H1 (cell line): Measurements from ENCODE around the gene TRABD2B. TPM values are rescaled to one million over a fixed set of nuclear protein-coding genes. Genes with fewer than 3 reads are reported as not detected.

ENCODE experiments used
- CTCF ChIA-PET: fragments of 300-600 bp; sonication (Branson Sonifier 250); formaldehyde crosslinking; loops from one replicate; lab custom pipeline; 2021; ENCODE audit not compliant: partially characterized antibody; lab: Charles Lee
- POLR2A ChIA-PET: fragments of 300-600 bp; sonication (Branson Sonifier 250); formaldehyde crosslinking; loops from one replicate; lab custom pipeline; 2021; ENCODE audit warnings: inconsistent platforms; ENCODE audit not compliant: partially characterized antibody; lab: Charles Lee
- DNase-seq, 2 experiments: peaks; one replicate each; pipeline versions ENCODE4 v3.0.0 to v3.0.0-alpha.2; 2010 to 2022; ENCODE audit warnings: low spot score in 2 of 2, low read depth in 1 of 2, mixed read lengths in 1 of 2
- FAIRE-seq: peaks from 2 replicates; lab custom pipeline; 2011; peaks lifted over from hg19 to GRCh38; lab: Jason Lieb, UNC
- H2AFZ ChIP-seq: 2 replicates; pipeline ENCODE4 v1.8.1; 2012; ENCODE audit warnings: low read length, inconsistent platforms
- H2AK5ac ChIP-seq: 2 replicates; pipeline ENCODE4 v1.6.1; 2013; ENCODE audit warnings: low read depth, low read length
- H2BK120ac ChIP-seq: replicated peaks from 2 replicates; pipeline ENCODE3; 2013; ENCODE audit warnings: low read depth, low read length, inconsistent platforms
- H2BK12ac ChIP-seq: 2 replicates; pipeline ENCODE4 v1.6.1; 2013; ENCODE audit warnings: low read depth, low read length
- H2BK15ac ChIP-seq: 2 replicates; pipeline ENCODE4 v1.6.1; 2013; ENCODE audit warnings: low read length
- H2BK20ac ChIP-seq: 2 replicates; pipeline ENCODE4 v1.6.1; 2013; ENCODE audit warnings: low read length
- H2BK5ac ChIP-seq: 2 replicates; pipeline ENCODE4 v1.6.1; 2013; ENCODE audit warnings: low read depth, low read length
- H3K14ac ChIP-seq: 2 replicates; pipeline ENCODE4 v1.6.1; 2013; ENCODE audit warnings: inconsistent platforms; ENCODE audit not compliant: insufficient read length
- H3K18ac ChIP-seq: 2 replicates; pipeline ENCODE4 v1.6.1; 2013; ENCODE audit warnings: low read length; ENCODE audit errors: extremely low read depth
- H3K23ac ChIP-seq: 2 replicates; pipeline ENCODE4 v1.6.1; 2013; ENCODE audit warnings: inconsistent platforms; ENCODE audit not compliant: insufficient read length
- H3K23me2 ChIP-seq: 2 replicates; pipeline ENCODE4 v1.6.1; 2013; ENCODE audit warnings: low read depth, low read length
- H3K27ac ChIP-seq: 2 replicates; pipeline ENCODE4 v1.6.1; 2011; ENCODE audit warnings: low read depth, low read length, inconsistent platforms
- H3K27me3 ChIP-seq, 4 experiments: replicated peaks in 1 of 4; 1 replicate in 1 of 4; 2 replicates in 3 of 4; pipeline versions ENCODE4 v1.6.1 to v1.8.1; 2011 to 2013; ENCODE audit warnings: low read length in 3 of 4, mild to moderate bottlenecking in 3 of 4, inconsistent platforms in 2 of 4, mixed read lengths in 2 of 4, moderate library complexity in 1 of 4; ENCODE audit not compliant: control insufficient read depth in 3 of 4, insufficient read depth in 3 of 4; ENCODE audit errors: extremely low read depth in 1 of 4
- H3K36me3 ChIP-seq, 4 experiments: 2 replicates each; pipeline versions ENCODE4 v1.6.1 to v1.8.1; 2011 to 2013; ENCODE audit warnings: mild to moderate bottlenecking in 4 of 4, low read length in 3 of 4, moderate library complexity in 2 of 4, control low read depth in 1 of 4, inconsistent platforms in 1 of 4; ENCODE audit not compliant: insufficient read depth in 4 of 4, control insufficient read depth in 2 of 4
- H3K4ac ChIP-seq: replicated peaks from 2 replicates; pipeline ENCODE3; 2013; ENCODE audit warnings: low read length, low read depth, mixed read lengths, inconsistent platforms; ENCODE audit not compliant: insufficient read length
- H3K4me1 ChIP-seq, 4 experiments: replicated peaks in 1 of 4; 1 replicate in 1 of 4; 2 replicates in 3 of 4; pipeline versions ENCODE4 v1.6.1 to v1.8.1; 2011 to 2013; ENCODE audit warnings: low read length in 3 of 4, inconsistent platforms in 2 of 4, mixed read lengths in 1 of 4; ENCODE audit not compliant: insufficient read depth in 4 of 4, control insufficient read depth in 3 of 4
- H3K4me2 ChIP-seq, 2 experiments: 2 replicates each; pipeline versions ENCODE4 v1.6.1 to v1.8.1; 2011 to 2013; ENCODE audit warnings: low read depth in 2 of 2, low read length in 2 of 2, control low read depth in 1 of 2, inconsistent platforms in 1 of 2, mild to moderate bottlenecking in 1 of 2; ENCODE audit not compliant: insufficient read depth in 1 of 2
- H3K4me3 ChIP-seq, 4 experiments: fragments of 200-600, 300-600 bp in 1 of 4; sonication (generic), shearing (Covaris generic), sonication (Bioruptor Twin) in 1 of 4; 2 replicates each; pipeline versions ENCODE4 v1.5.1 to v1.8.1; 2011 to 2016; ENCODE audit warnings: low read length in 4 of 4, low read depth in 3 of 4, control low read depth in 2 of 4, inconsistent platforms in 2 of 4, mild to moderate bottlenecking in 2 of 4, mixed read lengths in 1 of 4, moderate library complexity in 1 of 4; ENCODE audit not compliant: insufficient read depth in 2 of 4; ENCODE audit errors: extremely low read depth in 1 of 4
- H3K56ac ChIP-seq: replicated peaks from 2 replicates; pipeline ENCODE3; 2013; ENCODE audit warnings: low read depth, mild to moderate bottlenecking, mixed read lengths, low read length, inconsistent platforms; ENCODE audit not compliant: insufficient read length
- H3K79me1 ChIP-seq: 2 replicates; pipeline ENCODE4 v1.6.1; 2013; ENCODE audit warnings: low read depth, low read length, control low read depth
- H3K79me2 ChIP-seq, 2 experiments: 2 replicates each; pipeline versions ENCODE4 v1.6.1 to v1.8.1; 2012 to 2013; ENCODE audit warnings: low read length in 2 of 2, mild to moderate bottlenecking in 2 of 2, inconsistent platforms in 1 of 2; ENCODE audit not compliant: insufficient read depth in 2 of 2, control insufficient read depth in 1 of 2
- H3K9ac ChIP-seq, 4 experiments: replicated peaks in 1 of 4; 1 replicate in 1 of 4; 2 replicates in 3 of 4; pipeline versions ENCODE4 v1.6.1 to v1.8.1; 2011 to 2013; ENCODE audit warnings: low read depth in 3 of 4, low read length in 3 of 4, control low read depth in 2 of 4, mild to moderate bottlenecking in 2 of 4, moderate library complexity in 2 of 4, inconsistent platforms in 1 of 4; ENCODE audit errors: extremely low read depth in 1 of 4
- H3K9me3 ChIP-seq, 2 experiments: 2 replicates each; pipeline versions ENCODE4 v1.6.1 to v1.8.1; 2012 to 2013; ENCODE audit warnings: mild to moderate bottlenecking in 2 of 2, moderate library complexity in 2 of 2, control low read depth in 1 of 2, inconsistent platforms in 1 of 2, low read depth in 1 of 2, low read length in 1 of 2, mixed read lengths in 1 of 2; ENCODE audit not compliant: insufficient read depth in 2 of 2
- H4K20me1 ChIP-seq, 2 experiments: replicated peaks in 1 of 2; 2 replicates each; pipeline versions ENCODE3 to v1.8.1; 2011 to 2013; ENCODE audit warnings: inconsistent platforms in 2 of 2, low read length in 2 of 2, mild to moderate bottlenecking in 1 of 2; ENCODE audit not compliant: insufficient read depth in 2 of 2, control insufficient read depth in 1 of 2
- H4K5ac ChIP-seq: 2 replicates; pipeline ENCODE4 v1.6.1; 2013; ENCODE audit warnings: low read length, low read depth, mixed read lengths, inconsistent platforms; ENCODE audit not compliant: insufficient read length
- H4K8ac ChIP-seq: 2 replicates; pipeline ENCODE4 v1.8.0; 2013; ENCODE audit warnings: mild to moderate bottlenecking, moderate library complexity, low read length, inconsistent platforms; ENCODE audit not compliant: insufficient read depth; ENCODE audit errors: extremely low read depth
- H4K91ac ChIP-seq: replicated peaks from 2 replicates; pipeline ENCODE3; 2013; ENCODE audit warnings: low read length, mixed read lengths, inconsistent platforms; ENCODE audit not compliant: insufficient read length
- RFX5 ChIP-seq: IDR thresholded peaks from 2 replicates; pipeline ENCODE4 v1.6.1; 2011; ENCODE audit warnings: low read depth, low read length, improper control_type of control experiment, borderline replicate concordance
- WGBS, 2 experiments: shearing (Covaris generic) in 1 of 2; methylation state at CpG; one replicate each; pipeline versions ENCODE4 v1.1.6 to v1.1.7; 2013 to 2015; ENCODE audit warnings: low lambda C conversion rate in 2 of 2, mixed read lengths in 2 of 2, inconsistent platforms in 1 of 2, low coverage in 1 of 2, missing lambda C conversion rate in 1 of 2; ENCODE audit not compliant: insufficient replicate concordance in 2 of 2, insufficient coverage in 1 of 2, insufficient read length in 1 of 2; ENCODE audit errors: extremely low coverage in 1 of 2, missing lambda C conversion rate in 1 of 2; 5-methylcytosine and 5-hydroxymethylcytosine counted together
- polyA plus RNA-seq, 7 experiments: library from polyadenylated mRNA; depleted of rRNA in 3 of 7; stranded (reverse) in 5 of 7; unstranded in 2 of 7; fragments of >200 nt in 5 of 7; fragments of 200-250 nt in 2 of 7; gene quantifications; 1 replicate in 5 of 7; 2 replicates in 1 of 7; 4 replicates in 1 of 7; pipeline versions ENCODE4 v1.2.1 to v1.2.3, GENCODE V29; 2011 to 2013; ENCODE audit warnings: missing spikeins in 2 of 7, mixed read lengths in 2 of 7
- total RNA-seq: library from RNA; stranded (reverse); fragmentation: NEBNext Ultra II Directional; extraction: Animal tissue kit (Norgen Biotek cat#: 25700); gene quantifications from 2 replicates; pipeline ENCODE4 v1.2.1, GENCODE V29; 2021
- TF ChIP-seq, protein P1 (sequence below), 3 experiments: IDR thresholded peaks; 1 replicate in 2 of 3; 2 replicates in 1 of 3; pipeline versions ENCODE4 v1.5.1 to v1.6.1; 2011; ENCODE audit warnings: low read length in 3 of 3, mild to moderate bottlenecking in 3 of 3, inconsistent platforms in 2 of 3, low read depth in 1 of 3, moderate library complexity in 1 of 3; ENCODE audit not compliant: insufficient read depth in 1 of 3; ENCODE audit errors: control extremely low read depth in 1 of 3

The TRABD2B gene
- total and polyA plus RNA-seq, 2 of the 8 experiments (the other 6 are each of a cell fraction or from before 2014, with no cell fraction given): 0.95 to 3.4 TPM

DNA sequence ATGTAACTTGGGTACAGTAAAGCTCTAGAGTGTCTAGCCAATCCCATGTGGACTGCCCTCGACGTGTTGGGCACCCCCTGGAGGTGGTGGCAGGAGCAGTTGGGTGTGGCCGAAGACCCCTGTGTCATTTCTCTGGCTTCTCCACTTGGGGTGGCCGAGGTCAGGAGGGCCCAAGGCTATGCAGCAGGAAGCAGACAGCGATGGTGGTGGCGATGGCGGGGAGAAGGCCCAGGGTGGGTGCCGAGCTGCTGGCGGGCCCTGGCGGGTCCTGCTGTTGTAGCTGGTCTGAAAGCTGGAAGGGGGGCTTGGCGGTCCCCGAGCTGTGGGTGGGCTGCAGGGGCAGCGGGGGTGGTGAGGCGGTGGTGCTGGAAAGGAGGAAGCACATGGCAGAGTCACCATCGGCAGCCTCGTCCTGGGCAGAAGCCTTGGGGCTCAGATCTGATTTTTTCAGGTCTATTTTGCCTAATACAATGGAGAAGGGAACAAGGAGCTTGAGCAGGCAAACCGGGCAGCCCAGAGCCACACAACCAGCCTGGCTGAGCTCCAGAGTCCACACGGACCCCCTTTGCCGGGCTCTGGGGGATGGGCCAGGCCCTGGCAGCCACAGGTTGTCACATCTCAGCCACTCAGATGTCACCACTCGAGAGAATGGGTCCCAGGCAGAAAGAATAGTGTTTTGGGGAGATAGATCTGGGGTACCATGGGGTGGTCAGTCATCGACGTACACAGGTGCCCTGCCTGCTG is 231.3 kb downstream of the TRABD2B start:
- H3K4me1 ChIP-seq: no peaks in the 10 kb centered on the region
- WGBS, 2 experiments: 90% methylated on average over 19 of the region's 22 CpGs; no CpG with 5 or more reads in 1 of the 2 experiments
- CTCF ChIA-PET: interaction anchor here (1.2 to 6.9 kb wide), 6 partner anchors 9 to 334 kb away, joined by 3 to 68 read pairs (median 4); no protein-coding TSS in a partner anchor

More for the DNA sequence above, 231.3 kb downstream of the TRABD2B start:
- no peak overlapping the region for H2AFZ ChIP-seq
- H2AK5ac ChIP-seq: no peak overlapping the region
- H3K79me1 ChIP-seq: no peaks in the 10 kb centered on the region
- no peak overlapping the region for H3K4me3 ChIP-seq
- H4K91ac ChIP-seq: no peak overlapping the region
- no peaks in the 10 kb centered on the region; a peak in 1 of 7 replicates for H3K27me3 ChIP-seq
- no peaks in the 10 kb centered on the region for H4K20me1 ChIP-seq
- DNase-seq (no peak), FAIRE-seq (no peak)
- H4K5ac ChIP-seq: no peak overlapping the region
- no peak overlapping the region for H3K4me2 ChIP-seq
- POLR2A ChIA-PET: interaction anchor here (0.7 kb wide), 1 partner anchor 20 kb away, joined by 3 read pairs; no protein-coding TSS in a partner anchor
- H3K27ac ChIP-seq: no peak overlapping the region
- H3K23me2 ChIP-seq: no peaks in the 10 kb centered on the region
- H3K23ac ChIP-seq: no peak overlapping the region
- no peaks in the 10 kb centered on the region for H3K36me3 ChIP-seq
- H2BK20ac ChIP-seq: no peak overlapping the region
- H3K9me3 ChIP-seq: no peaks in the 10 kb centered on the region
- no peaks in the 10 kb centered on the region for H3K79me2 ChIP-seq
- no peak overlapping the region for H2BK12ac ChIP-seq
- TF ChIP-seq, protein P1, sequence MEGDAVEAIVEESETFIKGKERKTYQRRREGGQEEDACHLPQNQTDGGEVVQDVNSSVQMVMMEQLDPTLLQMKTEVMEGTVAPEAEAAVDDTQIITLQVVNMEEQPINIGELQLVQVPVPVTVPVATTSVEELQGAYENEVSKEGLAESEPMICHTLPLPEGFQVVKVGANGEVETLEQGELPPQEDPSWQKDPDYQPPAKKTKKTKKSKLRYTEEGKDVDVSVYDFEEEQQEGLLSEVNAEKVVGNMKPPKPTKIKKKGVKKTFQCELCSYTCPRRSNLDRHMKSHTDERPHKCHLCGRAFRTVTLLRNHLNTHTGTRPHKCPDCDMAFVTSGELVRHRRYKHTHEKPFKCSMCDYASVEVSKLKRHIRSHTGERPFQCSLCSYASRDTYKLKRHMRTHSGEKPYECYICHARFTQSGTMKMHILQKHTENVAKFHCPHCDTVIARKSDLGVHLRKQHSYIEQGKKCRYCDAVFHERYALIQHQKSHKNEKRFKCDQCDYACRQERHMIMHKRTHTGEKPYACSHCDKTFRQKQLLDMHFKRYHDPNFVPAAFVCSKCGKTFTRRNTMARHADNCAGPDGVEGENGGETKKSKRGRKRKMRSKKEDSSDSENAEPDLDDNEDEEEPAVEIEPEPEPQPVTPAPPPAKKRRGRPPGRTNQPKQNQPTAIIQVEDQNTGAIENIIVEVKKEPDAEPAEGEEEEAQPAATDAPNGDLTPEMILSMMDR (IDR thresholded peaks at IDR 0.05; ENCODE audit: control extremely low read depth in 1 of 3, insufficient read depth in 1 of 3, low read depth in 1 of 3, low read length in 3 of 3): peak in 2 of 3 experiments; percentile 20 to 31; a peak in 2 of 4 replicates
- TF ChIP-seq RFX5: no peak
- H3K18ac ChIP-seq: no peak overlapping the region
- no peak overlapping the region for H2BK5ac ChIP-seq
- no peak overlapping the region for H3K4ac ChIP-seq
- no peak overlapping the region for H3K14ac ChIP-seq
- no peak overlapping the region for H2BK120ac ChIP-seq
- H4K8ac ChIP-seq: no peak overlapping the region
- H3K9ac ChIP-seq: no peak overlapping the region
- no peak overlapping the region for H3K56ac ChIP-seq
- no peak overlapping the region for H2BK15ac ChIP-seq
